ENCODE measurements around the gene STK35.

STK35 gene

DNA sequence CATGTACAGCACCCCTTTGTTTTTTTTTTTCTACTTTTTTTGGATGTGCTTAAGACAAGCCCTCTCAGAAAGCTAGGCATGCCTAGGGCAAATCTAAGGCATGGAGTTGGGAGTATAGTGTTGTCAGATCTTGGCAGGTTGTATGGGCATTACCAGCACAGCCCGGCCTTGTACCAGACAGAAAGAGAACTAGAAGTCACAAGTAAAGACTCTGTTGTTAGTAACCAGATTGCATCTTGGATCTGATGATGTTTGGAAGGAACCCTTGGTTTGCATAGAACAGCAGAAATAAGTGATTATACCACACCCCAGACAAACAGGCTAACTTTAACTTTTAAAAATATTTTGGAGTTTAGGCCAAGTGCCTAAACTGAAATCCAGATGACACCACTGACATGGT is 25.6 kb downstream of the STK35 start:
- no peak for DNase-seq (ENCODE audit: low read depth in 1 of 2, low spot score in 1 of 2)
- H3K27me3 ChIP-seq (ENCODE audit: insufficient read depth, poor library complexity, severe bottlenecking) = no peaks in the 10 kb centered on the region
- TF ChIP-seq SPI1 (IDR thresholded peaks at IDR 0.05; ENCODE audit: borderline replicate concordance, low read depth) (no peak), POLR2AphosphoS5 (IDR thresholded peaks at IDR 0.05; ENCODE audit: low read depth) (no peak), GABPA (IDR thresholded peaks at IDR 0.05; ENCODE audit: low read depth) (no peak)
- TF ChIP-seq, protein P1, sequence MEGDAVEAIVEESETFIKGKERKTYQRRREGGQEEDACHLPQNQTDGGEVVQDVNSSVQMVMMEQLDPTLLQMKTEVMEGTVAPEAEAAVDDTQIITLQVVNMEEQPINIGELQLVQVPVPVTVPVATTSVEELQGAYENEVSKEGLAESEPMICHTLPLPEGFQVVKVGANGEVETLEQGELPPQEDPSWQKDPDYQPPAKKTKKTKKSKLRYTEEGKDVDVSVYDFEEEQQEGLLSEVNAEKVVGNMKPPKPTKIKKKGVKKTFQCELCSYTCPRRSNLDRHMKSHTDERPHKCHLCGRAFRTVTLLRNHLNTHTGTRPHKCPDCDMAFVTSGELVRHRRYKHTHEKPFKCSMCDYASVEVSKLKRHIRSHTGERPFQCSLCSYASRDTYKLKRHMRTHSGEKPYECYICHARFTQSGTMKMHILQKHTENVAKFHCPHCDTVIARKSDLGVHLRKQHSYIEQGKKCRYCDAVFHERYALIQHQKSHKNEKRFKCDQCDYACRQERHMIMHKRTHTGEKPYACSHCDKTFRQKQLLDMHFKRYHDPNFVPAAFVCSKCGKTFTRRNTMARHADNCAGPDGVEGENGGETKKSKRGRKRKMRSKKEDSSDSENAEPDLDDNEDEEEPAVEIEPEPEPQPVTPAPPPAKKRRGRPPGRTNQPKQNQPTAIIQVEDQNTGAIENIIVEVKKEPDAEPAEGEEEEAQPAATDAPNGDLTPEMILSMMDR (IDR thresholded peaks at IDR 0.05; ENCODE audit: insufficient read depth, low read length) = no peak
- TF ChIP-seq, protein P2, sequence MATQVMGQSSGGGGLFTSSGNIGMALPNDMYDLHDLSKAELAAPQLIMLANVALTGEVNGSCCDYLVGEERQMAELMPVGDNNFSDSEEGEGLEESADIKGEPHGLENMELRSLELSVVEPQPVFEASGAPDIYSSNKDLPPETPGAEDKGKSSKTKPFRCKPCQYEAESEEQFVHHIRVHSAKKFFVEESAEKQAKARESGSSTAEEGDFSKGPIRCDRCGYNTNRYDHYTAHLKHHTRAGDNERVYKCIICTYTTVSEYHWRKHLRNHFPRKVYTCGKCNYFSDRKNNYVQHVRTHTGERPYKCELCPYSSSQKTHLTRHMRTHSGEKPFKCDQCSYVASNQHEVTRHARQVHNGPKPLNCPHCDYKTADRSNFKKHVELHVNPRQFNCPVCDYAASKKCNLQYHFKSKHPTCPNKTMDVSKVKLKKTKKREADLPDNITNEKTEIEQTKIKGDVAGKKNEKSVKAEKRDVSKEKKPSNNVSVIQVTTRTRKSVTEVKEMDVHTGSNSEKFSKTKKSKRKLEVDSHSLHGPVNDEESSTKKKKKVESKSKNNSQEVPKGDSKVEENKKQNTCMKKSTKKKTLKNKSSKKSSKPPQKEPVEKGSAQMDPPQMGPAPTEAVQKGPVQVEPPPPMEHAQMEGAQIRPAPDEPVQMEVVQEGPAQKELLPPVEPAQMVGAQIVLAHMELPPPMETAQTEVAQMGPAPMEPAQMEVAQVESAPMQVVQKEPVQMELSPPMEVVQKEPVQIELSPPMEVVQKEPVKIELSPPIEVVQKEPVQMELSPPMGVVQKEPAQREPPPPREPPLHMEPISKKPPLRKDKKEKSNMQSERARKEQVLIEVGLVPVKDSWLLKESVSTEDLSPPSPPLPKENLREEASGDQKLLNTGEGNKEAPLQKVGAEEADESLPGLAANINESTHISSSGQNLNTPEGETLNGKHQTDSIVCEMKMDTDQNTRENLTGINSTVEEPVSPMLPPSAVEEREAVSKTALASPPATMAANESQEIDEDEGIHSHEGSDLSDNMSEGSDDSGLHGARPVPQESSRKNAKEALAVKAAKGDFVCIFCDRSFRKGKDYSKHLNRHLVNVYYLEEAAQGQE (IDR thresholded peaks at IDR 0.05; ENCODE audit: insufficient replicate concordance, low read depth) = no peak
- no peak overlapping the region for H3K27ac ChIP-seq (replicated peaks)
- H3K4me3 ChIP-seq (replicated peaks; ENCODE audit: insufficient read depth, low read length) = no peak overlapping the region

DNA sequence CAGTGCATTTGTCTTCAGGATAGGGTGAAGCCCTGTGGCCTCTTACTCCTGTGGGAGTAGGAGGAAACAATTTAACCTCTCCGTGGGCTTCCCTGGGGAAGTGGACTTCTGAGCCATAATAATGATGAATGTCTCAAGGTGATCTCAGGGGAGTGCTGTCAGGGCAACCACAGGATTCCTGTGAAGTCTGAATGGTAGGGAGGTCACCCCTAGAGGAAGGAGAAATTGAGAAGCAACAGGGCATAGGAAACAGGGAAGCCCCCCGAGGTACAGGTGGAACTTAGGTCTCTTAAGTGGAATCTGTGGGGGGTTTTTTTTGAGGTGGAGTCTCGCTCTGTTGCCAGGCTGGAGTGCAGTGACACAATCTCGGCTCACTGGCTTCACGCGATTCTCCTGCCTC is 26.9 kb downstream of the STK35 start:
- H3K27me3 ChIP-seq (ENCODE audit: insufficient read depth, poor library complexity, severe bottlenecking) = no peaks in the 10 kb centered on the region
- TF ChIP-seq, protein P2 (IDR thresholded peaks at IDR 0.05; ENCODE audit: insufficient replicate concordance, low read depth) = no peak
- TF ChIP-seq SPI1 (IDR thresholded peaks at IDR 0.05; ENCODE audit: borderline replicate concordance, low read depth) (no peak), GABPA (IDR thresholded peaks at IDR 0.05; ENCODE audit: low read depth) (no peak), POLR2AphosphoS5 (IDR thresholded peaks at IDR 0.05; ENCODE audit: low read depth) (no peak)
- TF ChIP-seq, protein P1 (IDR thresholded peaks at IDR 0.05; ENCODE audit: insufficient read depth, low read length) = no peak
- DNase-seq (ENCODE audit: low read depth in 1 of 2, low spot score in 1 of 2) = no peak
- H3K27ac ChIP-seq (replicated peaks) = no peak overlapping the region
- H3K4me3 ChIP-seq (replicated peaks; ENCODE audit: insufficient read depth, low read length) = no peak overlapping the region

DNA sequence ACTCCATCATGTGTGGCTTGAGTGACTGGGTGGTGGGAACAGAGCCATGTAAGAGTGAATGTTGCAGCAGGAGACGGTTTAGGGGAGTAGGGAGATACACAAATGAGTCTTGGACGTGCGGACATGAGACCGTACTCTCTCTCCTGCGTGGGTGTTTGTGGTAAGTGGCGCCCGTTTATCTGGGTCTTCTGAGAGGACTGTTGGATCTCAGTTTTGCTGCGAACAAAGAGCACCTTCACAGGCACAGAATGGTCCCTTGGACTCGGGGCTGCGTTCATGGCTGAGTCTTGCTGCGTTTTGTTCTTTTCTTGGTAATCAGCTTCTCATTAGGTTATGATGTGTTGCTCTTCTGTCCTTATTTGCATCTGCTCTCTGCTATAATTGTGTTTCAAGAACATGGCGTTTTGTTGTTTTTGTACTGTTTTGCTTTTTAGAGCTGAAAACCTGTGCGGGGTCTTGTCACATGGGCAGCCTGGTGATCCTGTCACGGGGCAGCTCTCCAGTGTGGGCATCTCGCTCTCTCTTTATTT is 28.5 kb downstream of the STK35 start:
- H3K27me3 ChIP-seq (ENCODE audit: insufficient read depth, poor library complexity, severe bottlenecking) = no peaks in the 10 kb centered on the region
- no peak overlapping the region for H3K27ac ChIP-seq (replicated peaks)
- H3K4me3 ChIP-seq (replicated peaks; ENCODE audit: insufficient read depth, low read length) = no peak overlapping the region
- TF ChIP-seq SPI1 (IDR thresholded peaks at IDR 0.05; ENCODE audit: borderline replicate concordance, low read depth) (no peak), POLR2AphosphoS5 (IDR thresholded peaks at IDR 0.05; ENCODE audit: low read depth) (no peak), GABPA (IDR thresholded peaks at IDR 0.05; ENCODE audit: low read depth) (no peak)
- TF ChIP-seq, protein P1 (IDR thresholded peaks at IDR 0.05; ENCODE audit: insufficient read depth, low read length) = no peak
- TF ChIP-seq, protein P2 (IDR thresholded peaks at IDR 0.05; ENCODE audit: insufficient replicate concordance, low read depth) = no peak
- no peak for DNase-seq (ENCODE audit: low read depth in 1 of 2, low spot score in 1 of 2)

Data from HL-60 (cell line).